Osteocyte (in vitro differentiated cells): Measurements from ENCODE around the gene RPS21. TPM values are rescaled to one million over a fixed set of nuclear protein-coding genes. Genes with fewer than 3 reads are reported as not detected.
A peak's percentile ranks its signal among the peaks of the same experiment; 100 is the strongest.

Experiments used
- DNase-seq: peaks from one replicate; pipeline ENCODE4 v3.0.0; 2021; ENCODE audit warnings: mixed read lengths; ENCODE audit not compliant: unreplicated experiment; ENCODE audit errors: extremely low spot score
- H3K27ac Mint-ChIP-seq: one replicate; pipeline ENCODE4 v1.8.0; 2021; ENCODE audit warnings: mild to moderate bottlenecking, mixed read lengths; ENCODE audit not compliant: unreplicated experiment
- H3K27me3 Mint-ChIP-seq: one replicate; pipeline ENCODE4 v1.8.0; 2021; ENCODE audit warnings: mixed read lengths; ENCODE audit not compliant: unreplicated experiment
- H3K36me3 Mint-ChIP-seq: one replicate; pipeline ENCODE4 v1.8.0; 2021; ENCODE audit warnings: mixed read lengths; ENCODE audit not compliant: unreplicated experiment
- H3K4me1 Mint-ChIP-seq: one replicate; pipeline ENCODE4 v1.8.0; 2021; ENCODE audit warnings: mixed read lengths; ENCODE audit not compliant: unreplicated experiment
- H3K4me3 Mint-ChIP-seq: one replicate; pipeline ENCODE4 v1.8.0; 2021; ENCODE audit warnings: mild to moderate bottlenecking, moderate library complexity, mixed read lengths; ENCODE audit not compliant: unreplicated experiment
- H3K9me3 Mint-ChIP-seq: one replicate; pipeline ENCODE4 v1.8.0; 2021; ENCODE audit warnings: mixed read lengths; ENCODE audit not compliant: unreplicated experiment
- total RNA-seq: library from RNA; stranded (reverse); gene quantifications from 2 replicates; pipeline ENCODE4 v1.2.1, GENCODE V29; 2021
- TF ChIP-seq, protein P1 (sequence below): fragments of 200-600 bp; sonication (generic); IDR thresholded peaks from 2 replicates; pipeline ENCODE4 v1.5.0; 2021; ENCODE audit warnings: antibody characterized with exemption, mild to moderate bottlenecking, moderate library complexity

The RPS21 gene
- total RNA-seq, 1 donor from 2014 or later: 1,013 TPM

DNA sequence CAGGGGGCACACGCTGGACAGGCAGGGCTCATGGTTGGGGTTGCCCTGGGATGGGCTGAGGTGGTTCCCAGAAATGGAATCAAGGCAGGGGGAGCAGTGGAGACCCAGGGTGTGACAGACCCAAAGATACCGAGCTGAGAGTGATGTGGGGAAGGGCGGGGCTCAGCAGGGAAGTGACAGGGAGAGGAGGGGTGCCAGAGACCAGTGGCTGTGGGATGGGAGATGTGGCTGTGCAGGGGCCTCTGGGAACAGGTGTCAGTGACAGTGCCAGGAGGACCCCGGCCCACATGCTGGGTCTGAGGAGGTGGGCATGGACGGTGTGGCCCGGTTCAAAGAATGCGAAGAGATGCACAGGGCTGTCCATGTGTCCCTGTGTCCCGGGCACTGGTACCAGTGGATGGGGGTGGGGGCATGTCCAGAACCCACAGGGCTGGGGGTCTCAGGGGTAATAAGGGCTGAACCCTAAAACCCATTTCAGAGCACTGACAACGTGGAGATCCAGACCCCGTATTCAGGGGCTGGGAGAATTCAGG lies 19.1 kb downstream of the RPS21 start:
- TF ChIP-seq, protein P1, sequence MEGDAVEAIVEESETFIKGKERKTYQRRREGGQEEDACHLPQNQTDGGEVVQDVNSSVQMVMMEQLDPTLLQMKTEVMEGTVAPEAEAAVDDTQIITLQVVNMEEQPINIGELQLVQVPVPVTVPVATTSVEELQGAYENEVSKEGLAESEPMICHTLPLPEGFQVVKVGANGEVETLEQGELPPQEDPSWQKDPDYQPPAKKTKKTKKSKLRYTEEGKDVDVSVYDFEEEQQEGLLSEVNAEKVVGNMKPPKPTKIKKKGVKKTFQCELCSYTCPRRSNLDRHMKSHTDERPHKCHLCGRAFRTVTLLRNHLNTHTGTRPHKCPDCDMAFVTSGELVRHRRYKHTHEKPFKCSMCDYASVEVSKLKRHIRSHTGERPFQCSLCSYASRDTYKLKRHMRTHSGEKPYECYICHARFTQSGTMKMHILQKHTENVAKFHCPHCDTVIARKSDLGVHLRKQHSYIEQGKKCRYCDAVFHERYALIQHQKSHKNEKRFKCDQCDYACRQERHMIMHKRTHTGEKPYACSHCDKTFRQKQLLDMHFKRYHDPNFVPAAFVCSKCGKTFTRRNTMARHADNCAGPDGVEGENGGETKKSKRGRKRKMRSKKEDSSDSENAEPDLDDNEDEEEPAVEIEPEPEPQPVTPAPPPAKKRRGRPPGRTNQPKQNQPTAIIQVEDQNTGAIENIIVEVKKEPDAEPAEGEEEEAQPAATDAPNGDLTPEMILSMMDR: no peak
- H3K27ac Mint-ChIP-seq: no peak overlapping the region

DNA sequence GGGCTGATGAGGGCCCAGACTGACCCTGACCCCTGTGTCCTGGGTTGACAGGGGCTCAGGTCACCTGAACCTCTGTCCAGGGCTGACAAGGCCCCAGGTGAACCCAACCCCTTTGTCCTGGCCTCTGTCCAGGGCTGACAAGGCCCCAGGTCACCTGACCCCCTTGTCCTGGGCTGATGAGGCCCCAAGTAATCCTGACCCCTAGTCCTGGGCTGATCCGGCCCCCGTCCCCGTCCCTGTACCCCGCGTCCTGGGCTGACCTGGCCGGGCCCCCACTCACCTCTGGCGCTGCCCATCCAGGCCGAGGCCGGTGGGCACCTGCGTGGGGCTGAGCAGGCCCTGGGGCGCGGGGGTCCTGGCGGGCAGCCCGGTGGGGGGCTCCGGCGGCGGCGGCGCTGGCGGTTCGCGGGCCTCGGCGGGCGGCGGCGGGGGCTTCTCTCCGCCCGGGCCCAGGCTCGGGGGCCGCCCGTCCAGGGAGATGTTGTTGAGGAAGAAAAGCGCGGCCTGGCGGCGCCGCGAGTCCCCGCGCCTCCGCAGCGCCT lies 19.8 kb downstream of the RPS21 start:
- DNase-seq: no peak
- no peaks in the 10 kb centered on the region for H3K27me3 Mint-ChIP-seq
- no peak overlapping the region for H3K27ac Mint-ChIP-seq
- no peaks in the 10 kb centered on the region for H3K36me3 Mint-ChIP-seq
- TF ChIP-seq, protein P1: no peak
- peak overlapping the region; percentile 68 for H3K4me3 Mint-ChIP-seq
- peaks cover 19% of the 10 kb centered on the region for H3K4me1 Mint-ChIP-seq
- no peaks in the 10 kb centered on the region for H3K9me3 Mint-ChIP-seq

More for the DNA sequence above, 19.1 kb downstream of the RPS21 start:
- no peaks in the 10 kb centered on the region for H3K36me3 Mint-ChIP-seq
- no peaks in the 10 kb centered on the region for H3K27me3 Mint-ChIP-seq
- no peak for DNase-seq
- no peaks in the 10 kb centered on the region for H3K9me3 Mint-ChIP-seq
- peaks cover 19% of the 10 kb centered on the region for H3K4me1 Mint-ChIP-seq
- H3K4me3 Mint-ChIP-seq: peak overlapping the region; percentile 68

DNA sequence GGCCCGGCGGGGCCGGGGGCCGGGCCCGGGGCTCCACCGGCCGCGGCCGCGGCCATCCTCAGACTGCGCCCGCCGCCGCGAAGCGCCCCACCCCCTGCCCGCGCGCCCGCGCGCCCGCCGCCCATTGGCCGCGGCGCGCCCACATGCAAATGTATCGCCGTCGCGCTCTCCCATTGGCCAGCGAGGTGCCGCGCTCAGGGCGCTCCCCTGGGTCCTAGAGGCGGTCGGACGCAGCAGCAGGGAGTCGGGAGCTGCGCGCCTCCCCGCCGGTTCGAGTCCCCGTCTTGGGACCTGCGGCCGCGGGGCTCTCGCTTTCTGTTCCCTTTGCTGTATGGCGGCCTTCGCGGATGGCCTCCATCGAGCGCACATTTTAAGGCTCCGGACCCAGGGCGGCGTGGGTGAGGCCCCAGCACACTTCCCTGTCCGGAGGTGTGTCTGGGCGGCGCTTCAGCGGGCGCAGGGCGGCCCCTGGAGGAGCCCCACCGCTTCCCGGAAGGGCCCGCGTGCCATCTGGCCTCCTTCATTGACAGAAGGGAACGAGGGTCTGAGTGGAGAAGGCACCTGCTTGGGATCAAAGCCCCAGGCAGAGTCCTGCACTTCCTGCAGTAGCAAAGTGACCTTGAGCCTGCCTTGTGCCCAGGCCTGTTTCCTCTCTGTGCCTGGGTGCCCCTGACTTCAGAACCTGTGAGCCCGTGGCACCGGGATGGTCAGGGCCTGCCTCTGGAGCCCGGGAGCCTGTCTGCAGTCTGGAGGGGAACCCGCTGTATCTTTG lies 20.5 kb downstream of the RPS21 start, which contains the start of gene CABLES2:
Gene CABLES2, minus strand, starts transcription at position 65 of the 772 bp plus-strand sequence. Its CDS starts 9 bp downstream, at position 56.
- Mint-ChIP-seq H3K27ac (no peak within 1 kb of the TSS), H3K4me1 (peaks cover 19% of the 10 kb centered on the region), H3K36me3 (no peaks in the 10 kb centered on the region), H3K9me3 (no peaks in the 10 kb centered on the region), H3K4me3 (peak within 1 kb of the TSS; percentile 68), H3K27me3 (no peaks in the 10 kb centered on the region)
- DNase-seq: peak; percentile 96
- TF ChIP-seq, protein P1: no peak

DNA sequence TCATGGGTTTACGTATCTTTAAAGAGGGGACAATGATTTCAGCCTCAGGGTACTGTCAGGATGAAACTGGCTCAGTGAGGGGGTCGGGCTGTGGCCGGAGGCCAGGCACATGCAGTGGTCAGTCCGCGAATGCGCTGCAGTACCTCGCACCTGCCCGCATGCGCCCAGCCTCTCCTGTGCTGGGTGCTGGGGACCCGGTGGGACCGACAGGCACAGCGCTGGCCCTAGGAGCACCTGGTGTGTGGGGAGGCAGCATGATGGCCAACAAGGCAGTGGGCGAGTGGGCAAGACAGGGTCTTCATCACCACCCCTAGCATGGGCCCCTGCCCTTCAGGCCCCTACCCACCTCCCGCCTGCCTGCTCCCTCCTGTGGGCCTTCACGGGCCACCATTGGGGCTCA lies 21.2 kb downstream of the RPS21 start:
- no peaks in the 10 kb centered on the region for H3K36me3 Mint-ChIP-seq
- no peak for DNase-seq
- H3K27ac Mint-ChIP-seq: no peak overlapping the region
- no peaks in the 10 kb centered on the region for H3K27me3 Mint-ChIP-seq
- H3K4me3 Mint-ChIP-seq: no peak overlapping the region
- no peaks in the 10 kb centered on the region for H3K9me3 Mint-ChIP-seq
- TF ChIP-seq, protein P1: no peak
- H3K4me1 Mint-ChIP-seq: peaks cover 19% of the 10 kb centered on the region

DNA sequence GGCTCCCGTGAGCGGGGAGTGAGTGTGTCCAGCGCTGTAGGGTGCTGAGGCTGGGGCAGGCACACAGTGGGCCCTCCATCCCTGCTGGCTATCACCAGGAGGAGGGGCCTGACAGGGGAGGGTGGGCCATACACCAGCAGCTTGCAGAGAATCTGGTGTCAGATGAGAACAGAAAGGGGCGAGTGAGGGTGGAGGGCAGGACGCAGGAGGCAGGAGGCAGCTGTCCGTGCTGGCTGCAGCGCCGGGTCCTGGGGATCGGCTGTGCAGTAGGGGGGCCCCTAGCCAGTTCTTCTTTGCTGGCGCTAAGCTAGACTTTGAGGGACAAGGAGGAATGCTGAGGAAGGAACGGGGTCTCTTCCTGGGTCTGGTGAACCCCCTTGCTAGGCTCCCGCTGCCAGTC lies 21.7 kb downstream of the RPS21 start:
- Mint-ChIP-seq H3K9me3 (no peaks in the 10 kb centered on the region), H3K4me1 (peaks cover 19% of the 10 kb centered on the region), H3K36me3 (no peaks in the 10 kb centered on the region), H3K4me3 (no peak overlapping the region), H3K27me3 (no peaks in the 10 kb centered on the region), H3K27ac (no peak overlapping the region)
- TF ChIP-seq, protein P1: no peak
- no peak for DNase-seq
